Measurements from ENCODE around the gene SLC34A3.
"Not testable (repeated sequence)": the region's sequence is repeated elsewhere in the genome, so short reads cannot be mapped to it uniquely, and the experiment has no call there.

The SLC34A3 gene

GRCh38 chr9:137250329-137251193 lies 19.9 kb downstream of the SLC34A3 start:
- DNase-seq (ENCODE audit: insufficient read length) (no peak), FAIRE-seq (no peak)
- no peak for TF ChIP-seq TAF1 (IDR thresholded peaks at IDR 0.05; ENCODE audit: borderline replicate concordance, low read depth, low read length)
- no peak for TF ChIP-seq POLR2A (IDR thresholded peaks at IDR 0.05; ENCODE audit: low read depth, low read length)
- no peak for TF ChIP-seq POLR2AphosphoS5 (IDR thresholded peaks at IDR 0.05; ENCODE audit: low read depth, low read length)

DNA sequence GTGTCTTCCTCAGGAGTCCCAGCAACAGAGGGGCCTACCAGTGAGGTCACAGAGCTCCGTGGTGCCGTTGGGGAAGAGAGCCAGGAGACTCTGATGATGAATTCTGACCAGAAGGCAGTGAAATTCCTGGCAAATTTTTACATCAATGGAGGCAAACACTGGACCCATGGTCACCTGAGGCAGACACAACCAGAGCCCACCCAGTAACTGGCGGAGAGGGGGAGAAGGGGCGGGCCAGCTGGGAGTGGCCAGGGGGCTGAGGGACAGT lies 20.4 kb downstream of the SLC34A3 start, which contains the start of gene STPG3:
Gene STPG3 (plus strand): TSS at position 93 of the 268 bp plus-strand sequence. CDS start 1 bp downstream, at position 94.
- DNase-seq (ENCODE audit: insufficient read length) (no peak), FAIRE-seq (no peak)
- TF ChIP-seq TAF1 (IDR thresholded peaks at IDR 0.05; ENCODE audit: borderline replicate concordance, low read depth, low read length) (no peak), POLR2AphosphoS5 (IDR thresholded peaks at IDR 0.05; ENCODE audit: low read depth, low read length) (no peak), POLR2A (IDR thresholded peaks at IDR 0.05; ENCODE audit: low read depth, low read length) (no peak)

GRCh38 chr9:137251490-137252268 lies 21.0 kb downstream of the SLC34A3 start:
- TF ChIP-seq POLR2AphosphoS5 (IDR thresholded peaks at IDR 0.05; ENCODE audit: low read depth, low read length) (no peak), POLR2A (IDR thresholded peaks at IDR 0.05; ENCODE audit: low read depth, low read length) (no peak), TAF1 (IDR thresholded peaks at IDR 0.05; ENCODE audit: borderline replicate concordance, low read depth, low read length) (no peak)
- FAIRE-seq (no peak), DNase-seq (ENCODE audit: insufficient read length) (no peak)

DNA sequence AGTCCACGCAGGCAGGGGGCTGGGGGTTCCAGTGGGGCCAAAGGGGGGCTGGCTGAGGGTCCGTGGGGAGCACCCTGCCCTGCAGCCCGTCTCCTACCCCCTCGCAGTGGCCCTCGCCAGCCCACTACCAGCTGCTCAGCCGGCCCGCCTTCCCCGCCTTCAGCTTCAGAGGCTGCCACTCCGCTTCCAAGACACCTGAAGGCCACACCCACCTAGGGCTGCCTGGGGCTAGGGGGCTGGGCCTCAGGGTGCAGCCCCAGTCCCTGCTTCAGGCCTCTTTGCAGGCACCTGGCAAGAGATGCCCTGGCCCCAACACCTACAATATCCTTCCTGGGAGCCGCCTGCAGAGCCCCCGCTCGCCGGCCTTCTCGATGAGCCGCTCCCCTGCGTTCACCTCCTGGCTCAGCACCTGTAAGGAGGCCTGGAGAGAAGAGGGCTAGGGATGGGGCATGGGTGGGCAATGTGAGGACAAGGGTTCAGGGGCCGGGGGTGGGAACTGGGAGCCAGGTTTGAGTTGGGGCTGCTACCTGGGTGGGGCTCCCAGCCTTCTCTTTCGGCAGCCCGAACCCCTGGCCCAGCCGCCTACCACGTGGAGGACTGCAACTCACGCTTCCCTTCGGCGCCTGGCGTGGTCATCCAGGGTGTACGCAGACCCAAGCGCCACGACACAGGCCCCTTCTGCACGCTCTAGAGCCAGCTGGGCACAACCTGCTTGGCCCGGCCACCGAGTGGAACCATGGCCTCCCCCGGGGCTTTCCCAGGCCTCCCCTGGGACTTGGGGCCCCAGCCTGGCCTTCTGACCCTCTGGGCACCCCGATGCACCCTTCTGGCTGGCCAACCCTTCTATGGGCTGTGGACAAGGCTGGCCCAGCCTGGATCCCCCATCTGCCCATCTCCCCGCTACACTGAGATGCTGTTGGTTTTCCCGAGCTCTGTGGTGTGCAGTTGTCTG lies 22.1 kb downstream of the SLC34A3 start:
- DNase-seq (ENCODE audit: insufficient read length) (no peak), FAIRE-seq (no peak)
- TF ChIP-seq POLR2A (IDR thresholded peaks at IDR 0.05; ENCODE audit: low read depth, low read length) (no peak), TAF1 (IDR thresholded peaks at IDR 0.05; ENCODE audit: borderline replicate concordance, low read depth, low read length) (no peak), POLR2AphosphoS5 (IDR thresholded peaks at IDR 0.05; ENCODE audit: low read depth, low read length) (no peak)

- TF ChIP-seq POLR2A (IDR thresholded peaks at IDR 0.05; ENCODE audit: low read depth, low read length) (no peak), POLR2AphosphoS5 (IDR thresholded peaks at IDR 0.05; ENCODE audit: low read depth, low read length) (no peak), TAF1 (IDR thresholded peaks at IDR 0.05; ENCODE audit: borderline replicate concordance, low read depth, low read length) (no peak)
- DNase-seq (ENCODE audit: insufficient read length): no peak
- no peak for FAIRE-seq
Measured at GRCh38 chr9:137253717-137254623, 23.3 kb downstream of the SLC34A3 start.

- FAIRE-seq (peak; percentile 100), DNase-seq (ENCODE audit: insufficient read length) (peak; percentile 100)
- no peak for TF ChIP-seq TAF1 (IDR thresholded peaks at IDR 0.05; ENCODE audit: borderline replicate concordance, low read depth, low read length)
- peak; percentile 68 for TF ChIP-seq POLR2A (IDR thresholded peaks at IDR 0.05; ENCODE audit: low read depth, low read length)
- TF ChIP-seq POLR2AphosphoS5 (IDR thresholded peaks at IDR 0.05; ENCODE audit: low read depth, low read length): no peak
Measured at GRCh38 chr9:137254624-137255447, 24.1 kb downstream of the SLC34A3 start, which contains the start of gene NELFB. Gene NELFB, plus strand, starts transcription at chr9:137255327.

DNA sequence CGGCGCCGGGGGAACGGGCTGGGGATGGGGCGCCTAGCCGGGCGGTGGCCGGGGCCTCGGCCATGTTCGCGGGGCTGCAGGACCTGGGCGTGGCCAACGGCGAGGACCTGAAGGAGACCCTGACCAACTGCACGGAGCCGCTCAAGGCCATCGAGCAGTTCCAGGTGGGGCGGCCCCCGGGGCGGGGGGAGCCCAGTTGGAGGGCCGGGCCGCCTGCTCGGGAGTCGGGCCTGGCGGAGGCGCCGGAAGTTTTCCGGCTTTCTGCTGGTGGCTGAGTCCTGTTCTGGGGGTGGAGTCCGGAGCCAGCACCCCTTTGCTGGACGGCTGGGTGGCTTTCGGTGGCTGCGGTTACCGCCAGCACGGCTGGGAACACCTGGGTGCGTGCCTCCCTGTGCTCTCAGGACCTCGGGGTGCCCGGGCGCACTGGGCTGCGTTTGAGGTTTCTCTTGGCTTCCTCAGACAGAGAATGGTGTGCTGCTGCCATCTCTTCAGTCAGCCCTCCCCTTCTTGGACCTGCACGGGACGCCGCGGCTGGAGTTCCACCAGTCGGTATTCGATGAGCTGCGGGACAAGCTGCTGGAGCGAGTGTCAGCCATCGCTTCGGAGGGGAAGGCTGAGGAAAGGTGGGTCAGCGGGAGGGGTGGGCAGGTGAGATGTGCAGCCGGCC lies 24.9 kb downstream of the SLC34A3 start:
- DNase-seq (ENCODE audit: insufficient read length) (no peak), FAIRE-seq (no peak)
- no peak for TF ChIP-seq TAF1 (IDR thresholded peaks at IDR 0.05; ENCODE audit: borderline replicate concordance, low read depth, low read length)
- no peak; the same call in 1 of the 2 replicates for TF ChIP-seq POLR2A (IDR thresholded peaks at IDR 0.05; ENCODE audit: low read depth, low read length)
- TF ChIP-seq POLR2AphosphoS5 (IDR thresholded peaks at IDR 0.05; ENCODE audit: low read depth, low read length): no peak

GRCh38 chr9:137256362-137256761 lies 25.7 kb downstream of the SLC34A3 start:
- FAIRE-seq: no peak
- no peak for DNase-seq (ENCODE audit: insufficient read length)
- TF ChIP-seq POLR2AphosphoS5 (IDR thresholded peaks at IDR 0.05; ENCODE audit: low read depth, low read length) (no peak), TAF1 (IDR thresholded peaks at IDR 0.05; ENCODE audit: borderline replicate concordance, low read depth, low read length) (no peak), POLR2A (IDR thresholded peaks at IDR 0.05; ENCODE audit: low read depth, low read length) (no peak)

GRCh38 chr9:137256856-137257255 lies 26.2 kb downstream of the SLC34A3 start:
- FAIRE-seq (no peak), DNase-seq (ENCODE audit: insufficient read length) (no peak)
- TF ChIP-seq POLR2A (IDR thresholded peaks at IDR 0.05; ENCODE audit: low read depth, low read length): no peak

DNA sequence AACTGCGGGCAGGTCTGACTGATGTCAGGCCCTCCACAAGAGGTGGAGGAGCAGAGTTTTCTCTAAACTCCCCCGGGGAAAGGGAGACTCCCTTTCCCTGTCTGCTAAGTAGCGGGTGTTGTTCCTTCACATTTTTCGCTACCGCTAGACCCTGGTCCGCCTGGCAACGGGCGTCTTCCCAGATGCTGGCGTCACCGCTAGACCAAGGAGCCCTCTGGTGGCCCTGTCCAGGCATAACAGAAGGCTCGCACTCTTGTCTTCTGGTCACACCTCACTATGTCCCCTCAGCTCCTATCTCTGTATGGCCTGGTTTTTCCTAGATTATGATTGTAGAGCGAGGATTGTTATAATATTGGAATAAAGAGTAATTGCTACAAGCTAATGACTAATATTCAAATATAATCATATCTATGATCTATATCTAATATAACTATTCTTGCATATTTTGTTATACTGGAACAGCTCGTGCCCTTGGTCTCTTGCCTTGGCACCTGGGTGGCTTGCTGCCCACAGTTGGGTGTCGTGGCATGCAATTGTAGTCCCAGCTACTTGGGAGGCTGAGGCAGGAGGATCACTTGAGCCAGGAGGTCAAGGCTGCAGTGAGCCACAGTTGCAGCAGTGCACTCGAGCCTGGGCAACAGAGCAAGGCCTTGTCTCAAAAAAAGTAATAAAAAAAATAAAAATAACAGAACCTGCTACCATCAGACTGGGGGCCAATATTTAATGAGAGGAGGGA lies 31.6 kb downstream of the SLC34A3 start:
- FAIRE-seq; DNase-seq (ENCODE audit: insufficient read length): not testable (repeated sequence)

Data from GM12892 (cell line).